ENCODE data around the gene ITGA1. TPM values are rescaled to one million over a fixed set of nuclear protein-coding genes. Genes with fewer than 3 reads are reported as not detected.

The ITGA1 gene
- total RNA-seq, 2 donors from 2014 or later: 4.7 to 5.6 TPM

GRCh38 chr5:52910071-52910470, 122.4 kb downstream of the ITGA1 start:
- DNase-seq (no peak), ATAC-seq (replicated peaks in 1 of 2) (no peak)
- Mint-ChIP-seq H3K27ac (no peak overlapping the region), H3K9me3 (no peaks in the 10 kb centered on the region), H3K4me3 (no peak overlapping the region), H3K36me3 (ENCODE audit: insufficient read depth in 2 of 2) (no peaks in the 10 kb centered on the region), H3K27me3 (ENCODE audit: low read depth) (no peaks in the 10 kb centered on the region), H3K4me1 (ENCODE audit: low read depth) (peaks cover 2% of the 10 kb centered on the region)

DNA sequence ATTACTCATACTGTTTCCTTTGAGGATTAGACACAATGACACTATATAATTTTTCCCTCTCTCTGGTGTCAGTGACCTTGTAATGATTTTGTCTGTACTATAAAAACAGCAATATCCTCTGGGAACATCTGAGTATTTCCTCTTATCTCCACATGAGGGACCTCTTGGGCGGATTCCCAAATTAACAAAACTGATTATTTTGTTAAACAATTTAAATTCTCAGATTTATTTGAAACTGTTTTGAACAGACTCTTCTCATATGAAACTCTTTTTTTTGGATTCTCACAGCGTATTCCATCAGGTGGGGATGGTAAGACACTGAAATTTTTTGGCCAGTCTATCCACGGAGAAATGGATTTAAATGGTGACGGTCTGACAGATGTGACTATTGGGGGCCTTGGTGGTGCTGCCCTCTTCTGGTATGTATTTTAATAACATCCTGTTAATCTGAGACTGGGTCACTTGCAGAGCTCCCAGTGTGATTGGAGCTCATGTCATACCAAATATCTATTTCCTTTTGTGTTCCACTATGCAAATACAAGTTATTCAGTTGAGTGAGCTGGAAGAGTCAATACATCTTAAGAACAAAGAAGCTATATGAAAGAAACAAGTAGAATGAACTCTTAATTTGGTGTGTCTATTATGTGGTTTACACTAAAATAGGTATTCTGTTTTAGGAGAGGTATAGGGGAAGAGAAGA, 127.6 kb downstream of the ITGA1 start:
- Mint-ChIP-seq H3K9me3 (no peaks in the 10 kb centered on the region), H3K36me3 (ENCODE audit: insufficient read depth in 2 of 2) (no peaks in the 10 kb centered on the region)

GRCh38 chr5:52920929-52921328, 133.2 kb downstream of the ITGA1 start:
- no peaks in the 10 kb centered on the region for H3K9me3 Mint-ChIP-seq
- no peak overlapping the region for H3K27ac Mint-ChIP-seq
- H3K4me3 Mint-ChIP-seq: no peak overlapping the region
- DNase-seq (no peak), ATAC-seq (replicated peaks in 1 of 2) (no peak)
- no peaks in the 10 kb centered on the region for H3K36me3 Mint-ChIP-seq (ENCODE audit: insufficient read depth in 2 of 2)
- H3K4me1 Mint-ChIP-seq (ENCODE audit: low read depth): peaks cover 8% of the 10 kb centered on the region
- peaks cover 14% of the 10 kb centered on the region for H3K27me3 Mint-ChIP-seq (ENCODE audit: low read depth)

More for the DNA sequence above, 127.6 kb downstream of the ITGA1 start:
- no peak overlapping the region for H3K27ac Mint-ChIP-seq
- peak overlapping the region; percentile 62 to 67 for H3K4me3 Mint-ChIP-seq
- peaks cover 9% of the 10 kb centered on the region for H3K4me1 Mint-ChIP-seq (ENCODE audit: low read depth)
- ATAC-seq (replicated peaks in 1 of 2) (peak; percentile 80 to 84), DNase-seq (peak; percentile 30 to 64)
- no peaks in the 10 kb centered on the region for H3K27me3 Mint-ChIP-seq (ENCODE audit: low read depth)

DNA sequence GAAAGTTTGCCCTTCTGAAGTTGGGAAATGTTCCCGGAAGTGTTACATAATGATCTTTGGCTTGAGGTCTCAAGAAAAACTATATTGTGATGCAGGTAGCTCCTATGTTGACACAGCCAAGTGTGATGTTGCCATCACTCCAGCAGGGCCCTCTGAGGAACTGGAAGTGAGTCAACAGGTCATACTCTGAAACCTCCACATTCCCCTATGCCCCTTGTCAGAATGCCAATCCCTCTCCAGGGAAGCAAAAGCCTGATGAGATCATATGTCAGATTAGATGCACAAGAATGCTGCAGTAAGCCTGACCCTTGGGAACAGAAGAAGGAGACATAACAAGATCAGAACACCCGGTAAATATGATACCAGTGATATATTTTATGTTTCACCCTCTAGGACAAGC, 134.7 kb downstream of the ITGA1 start:
- Mint-ChIP-seq H3K27ac (no peak overlapping the region), H3K36me3 (ENCODE audit: insufficient read depth in 2 of 2) (no peaks in the 10 kb centered on the region), H3K4me1 (ENCODE audit: low read depth) (peaks cover 8% of the 10 kb centered on the region), H3K4me3 (no peak overlapping the region), H3K9me3 (no peaks in the 10 kb centered on the region), H3K27me3 (ENCODE audit: low read depth) (peaks cover 14% of the 10 kb centered on the region)
- no peak for ATAC-seq (replicated peaks in 1 of 2)
- no peak for DNase-seq

DNA sequence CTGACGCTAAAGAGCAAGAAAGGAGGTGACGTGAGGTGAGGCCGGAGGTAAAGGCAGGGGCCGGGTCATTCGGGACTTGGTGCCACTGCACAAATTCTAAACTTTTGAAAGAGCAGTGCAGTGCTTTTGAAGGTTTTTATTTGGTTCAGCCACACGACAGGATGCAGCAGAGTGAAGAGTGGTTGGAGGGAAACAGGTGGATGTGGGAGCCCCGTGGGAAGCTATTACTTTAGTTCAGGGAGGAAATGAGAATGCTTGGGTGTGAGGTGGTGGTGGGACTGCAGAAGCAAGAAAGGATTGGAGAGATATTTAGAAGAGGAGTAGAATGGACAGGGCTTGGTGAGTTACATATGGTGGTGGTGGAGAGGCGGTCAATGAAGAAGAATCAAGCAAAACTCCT, 136.7 kb downstream of the ITGA1 start:
- DNase-seq (no peak), ATAC-seq (replicated peaks in 1 of 2) (no peak)
- no peak overlapping the region for H3K27ac Mint-ChIP-seq
- H3K4me3 Mint-ChIP-seq: no peak overlapping the region
- H3K9me3 Mint-ChIP-seq: no peaks in the 10 kb centered on the region
- peaks cover 15% of the 10 kb centered on the region for H3K4me1 Mint-ChIP-seq (ENCODE audit: low read depth)
- H3K27me3 Mint-ChIP-seq (ENCODE audit: low read depth): peaks cover 14% of the 10 kb centered on the region
- H3K36me3 Mint-ChIP-seq (ENCODE audit: insufficient read depth in 2 of 2): no peaks in the 10 kb centered on the region

DNA sequence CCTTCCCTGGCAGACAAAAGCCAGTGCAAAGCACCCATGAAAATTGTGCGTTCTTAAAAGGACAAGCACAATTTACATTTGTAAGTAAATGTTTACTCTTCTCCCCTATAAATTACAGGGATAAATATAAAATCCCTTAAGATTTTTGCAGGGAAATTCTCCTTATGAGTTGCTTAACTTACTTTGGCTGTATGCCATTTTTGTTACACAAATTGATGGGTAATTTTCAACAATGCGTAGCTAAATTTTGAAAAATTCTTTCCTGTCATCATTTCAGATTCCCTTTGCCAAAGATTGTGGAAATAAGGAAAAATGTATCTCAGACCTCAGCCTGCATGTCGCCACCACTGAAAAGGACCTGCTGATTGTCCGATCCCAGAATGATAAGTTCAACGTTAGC, 137.3 kb downstream of the ITGA1 start:
- H3K9me3 Mint-ChIP-seq: no peaks in the 10 kb centered on the region
- H3K4me1 Mint-ChIP-seq (ENCODE audit: low read depth): peaks cover 15% of the 10 kb centered on the region
- no peak overlapping the region for H3K27ac Mint-ChIP-seq
- no peak for DNase-seq
- ATAC-seq (replicated peaks in 1 of 2): no peak
- no peak overlapping the region for H3K4me3 Mint-ChIP-seq
- H3K36me3 Mint-ChIP-seq (ENCODE audit: insufficient read depth in 2 of 2): no peaks in the 10 kb centered on the region
- peaks cover 14% of the 10 kb centered on the region for H3K27me3 Mint-ChIP-seq (ENCODE audit: low read depth)

GRCh38 chr5:52928689-52929088, 141.0 kb downstream of the ITGA1 start:
- no peak overlapping the region for H3K27ac Mint-ChIP-seq
- H3K4me3 Mint-ChIP-seq: no peak overlapping the region
- peaks cover 12% of the 10 kb centered on the region for H3K27me3 Mint-ChIP-seq (ENCODE audit: low read depth)
- ATAC-seq (replicated peaks in 1 of 2): no peak
- DNase-seq: no peak
- H3K36me3 Mint-ChIP-seq (ENCODE audit: insufficient read depth in 2 of 2): no peaks in the 10 kb centered on the region
- peaks cover 15% of the 10 kb centered on the region for H3K4me1 Mint-ChIP-seq (ENCODE audit: low read depth)
- H3K9me3 Mint-ChIP-seq: no peaks in the 10 kb centered on the region

GRCh38 chr5:52938226-52938625, 150.5 kb downstream of the ITGA1 start:
- H3K4me1 Mint-ChIP-seq (ENCODE audit: low read depth): no peaks in the 10 kb centered on the region
- H3K4me3 Mint-ChIP-seq: no peak overlapping the region
- no peak for DNase-seq
- no peak for ATAC-seq (replicated peaks in 1 of 2)
- no peaks in the 10 kb centered on the region for H3K36me3 Mint-ChIP-seq (ENCODE audit: insufficient read depth in 2 of 2)
- H3K27me3 Mint-ChIP-seq (ENCODE audit: low read depth): no peaks in the 10 kb centered on the region
- H3K27ac Mint-ChIP-seq: no peak overlapping the region
- no peaks in the 10 kb centered on the region for H3K9me3 Mint-ChIP-seq

- DNase-seq: no peak
- no peak overlapping the region for H3K27ac Mint-ChIP-seq
- ATAC-seq (replicated peaks in 1 of 2): peak; percentile 32 to 45
- no peak overlapping the region for H3K4me3 Mint-ChIP-seq
- H3K36me3 Mint-ChIP-seq (ENCODE audit: insufficient read depth in 2 of 2): no peaks in the 10 kb centered on the region
- H3K9me3 Mint-ChIP-seq: no peaks in the 10 kb centered on the region
- peaks cover 10% of the 10 kb centered on the region for H3K4me1 Mint-ChIP-seq (ENCODE audit: low read depth)
- no peaks in the 10 kb centered on the region for H3K27me3 Mint-ChIP-seq (ENCODE audit: low read depth)
Measured at GRCh38 chr5:52943285-52943684, 155.6 kb downstream of the ITGA1 start.

DNA sequence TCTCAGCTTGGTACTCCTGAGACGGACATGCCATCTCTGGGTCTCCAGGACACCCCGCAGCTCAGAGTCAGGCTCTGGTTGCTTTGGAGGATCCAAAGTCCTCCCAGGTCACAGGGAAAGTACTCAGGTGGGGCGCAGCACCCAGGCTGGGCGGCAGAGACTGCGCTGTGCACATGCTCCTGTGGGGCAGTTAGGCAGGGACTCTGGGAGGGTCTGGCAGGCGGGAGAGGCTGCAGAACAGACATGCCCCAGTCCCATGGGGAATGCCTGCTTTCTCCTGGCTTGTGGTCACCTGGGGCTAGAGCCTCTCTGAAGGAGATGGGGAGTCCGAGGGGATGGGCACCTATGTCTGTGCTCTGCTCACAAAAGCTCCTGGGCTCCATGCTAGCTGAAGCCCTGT, 156.1 kb downstream of the ITGA1 start:
- H3K4me1 Mint-ChIP-seq (ENCODE audit: low read depth): peaks cover 15% of the 10 kb centered on the region
- no peak overlapping the region for H3K4me3 Mint-ChIP-seq
- H3K27me3 Mint-ChIP-seq (ENCODE audit: low read depth): no peaks in the 10 kb centered on the region
- no peaks in the 10 kb centered on the region for H3K36me3 Mint-ChIP-seq (ENCODE audit: insufficient read depth in 2 of 2)
- H3K9me3 Mint-ChIP-seq: no peaks in the 10 kb centered on the region
- H3K27ac Mint-ChIP-seq: no peak overlapping the region
- no peak for DNase-seq
- no peak for ATAC-seq (replicated peaks in 1 of 2)

- Mint-ChIP-seq H3K4me3 (peak overlapping the region; percentile 50 to 81), H3K9me3 (no peaks in the 10 kb centered on the region), H3K27me3 (ENCODE audit: low read depth) (no peaks in the 10 kb centered on the region), H3K4me1 (ENCODE audit: low read depth) (peaks cover 16% of the 10 kb centered on the region), H3K36me3 (ENCODE audit: insufficient read depth in 2 of 2) (no peaks in the 10 kb centered on the region), H3K27ac (no peak overlapping the region)
- ATAC-seq (replicated peaks in 1 of 2) (no peak), DNase-seq (no peak)
Measured at GRCh38 chr5:52945040-52945439, 157.3 kb downstream of the ITGA1 start.

DNA sequence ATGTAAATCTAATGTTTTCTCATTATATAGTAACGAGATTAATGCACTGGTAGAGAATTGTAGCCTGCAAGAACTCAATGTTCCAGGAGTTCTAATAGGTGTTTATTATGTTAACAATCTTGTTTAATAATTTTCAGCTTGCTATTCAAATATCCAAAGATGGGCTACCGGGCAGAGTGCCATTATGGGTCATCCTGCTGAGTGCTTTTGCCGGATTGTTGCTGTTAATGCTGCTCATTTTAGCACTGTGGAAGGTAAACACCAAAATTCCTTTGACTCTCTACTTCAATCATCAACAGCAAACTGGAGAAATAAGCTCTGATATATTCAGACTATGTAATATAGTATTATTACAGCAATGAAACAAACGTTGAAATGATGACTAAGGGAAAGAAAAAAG, 159.5 kb downstream of the ITGA1 start:
- ATAC-seq (replicated peaks in 1 of 2) (no peak), DNase-seq (no peak)
- Mint-ChIP-seq H3K27me3 (ENCODE audit: low read depth) (no peaks in the 10 kb centered on the region), H3K4me3 (no peak overlapping the region), H3K4me1 (ENCODE audit: low read depth) (peaks cover 16% of the 10 kb centered on the region), H3K36me3 (ENCODE audit: insufficient read depth in 2 of 2) (no peaks in the 10 kb centered on the region), H3K9me3 (no peaks in the 10 kb centered on the region), H3K27ac (no peak overlapping the region)

- Mint-ChIP-seq H3K27me3 (ENCODE audit: low read depth) (no peaks in the 10 kb centered on the region), H3K9me3 (no peaks in the 10 kb centered on the region), H3K4me1 (ENCODE audit: low read depth) (peaks cover 16% of the 10 kb centered on the region), H3K36me3 (ENCODE audit: insufficient read depth in 2 of 2) (no peaks in the 10 kb centered on the region), H3K4me3 (no peak overlapping the region), H3K27ac (no peak overlapping the region)
- DNase-seq: no peak
- no peak for ATAC-seq (replicated peaks in 1 of 2)
Measured at GRCh38 chr5:52947851-52948250, 160.1 kb downstream of the ITGA1 start.

GRCh38 chr5:52948418-52949076, 160.8 kb downstream of the ITGA1 start:
- Mint-ChIP-seq H3K4me1 (ENCODE audit: low read depth) (peaks cover 16% of the 10 kb centered on the region), H3K4me3 (no peak overlapping the region), H3K9me3 (no peaks in the 10 kb centered on the region), H3K36me3 (ENCODE audit: insufficient read depth in 2 of 2) (no peaks in the 10 kb centered on the region), H3K27ac (no peak overlapping the region), H3K27me3 (ENCODE audit: low read depth) (no peaks in the 10 kb centered on the region)
- ATAC-seq (replicated peaks in 1 of 2) (peak; percentile 98 to 99), DNase-seq (peak; percentile 57 to 69)
